Natural killer cell (primary cell): Measurements from ENCODE around the gene TUBB1. TPM values are rescaled to one million over a fixed set of nuclear protein-coding genes. Genes with fewer than 3 reads are reported as not detected.

ENCODE experiments used
- ATAC-seq, 3 donors: fragments of 150-1000 bp in 2 of 3; fragments of 200-7000 bp in 1 of 3; cut with Tn5 transposase; 1 replicate in 1 of 3; 2 replicates in 2 of 3; pipeline ENCODE4 v1.10.0; 2021; ENCODE audit warnings: mild to moderate bottlenecking in 2 of 3, moderate library complexity in 2 of 3
- DNase-seq, 2 donors: peaks; one replicate each; pipeline versions ENCODE4 v3.0.0 to v3.0.0-alpha.2; 2013 to 2021; ENCODE audit warnings: mixed read lengths in 1 of 2
- H3K27ac ChIP-seq: one replicate; pipeline ENCODE4 v1.5.1; 2013; ENCODE audit warnings: mild to moderate bottlenecking, low read length
- H3K27me3 ChIP-seq: one replicate; pipeline ENCODE4 v1.6.1; 2013; ENCODE audit warnings: low read length; ENCODE audit not compliant: control insufficient read depth, insufficient read depth
- H3K36me3 ChIP-seq: one replicate; pipeline ENCODE4 v1.6.1; 2013; ENCODE audit warnings: low read length; ENCODE audit not compliant: control insufficient read depth, insufficient read depth
- H3K4me1 ChIP-seq: one replicate; pipeline ENCODE4 v1.6.1; 2013; ENCODE audit warnings: low read length; ENCODE audit not compliant: control insufficient read depth, insufficient read depth
- H3K4me3 ChIP-seq: one replicate; pipeline ENCODE4 v1.5.1; 2013; ENCODE audit warnings: low read length
- H3K9me3 ChIP-seq: one replicate; pipeline ENCODE4 v1.6.1; 2013; ENCODE audit warnings: low read length; ENCODE audit not compliant: control insufficient read depth, insufficient read depth
- H3K27ac Mint-ChIP-seq, 2 donors: one replicate each; pipeline ENCODE4 v1.8.0; 2022; ENCODE audit warnings: mild to moderate bottlenecking in 2 of 2, mixed read lengths in 2 of 2, moderate library complexity in 1 of 2
- H3K27me3 Mint-ChIP-seq, 2 donors: one replicate each; pipeline ENCODE4 v1.8.0; 2022; ENCODE audit warnings: low read depth in 2 of 2, mixed read lengths in 2 of 2
- H3K36me3 Mint-ChIP-seq: one replicate; pipeline ENCODE4 v1.8.0; 2022; ENCODE audit warnings: mixed read lengths
- H3K4me1 Mint-ChIP-seq, 2 donors: one replicate each; pipeline ENCODE4 v1.8.0; 2022; ENCODE audit warnings: mixed read lengths in 2 of 2
- H3K4me3 Mint-ChIP-seq: one replicate; pipeline ENCODE4 v1.8.0; 2022; ENCODE audit warnings: mild to moderate bottlenecking, moderate library complexity, mixed read lengths
- H3K9me3 Mint-ChIP-seq, 2 donors: one replicate each; pipeline ENCODE4 v1.8.0; 2022; ENCODE audit warnings: mixed read lengths in 2 of 2
- CTCF ChIP-seq: fragments of 200-600 bp; IDR thresholded peaks from one replicate; pipeline ENCODE4 v1.8.0; 2022; ENCODE audit warnings: antibody characterized with exemption
- WGBS: methylation state at CpG from one replicate; pipeline ENCODE4 v1.1.7; 2013; ENCODE audit warnings: missing lambda C conversion rate; ENCODE audit not compliant: insufficient coverage; 5-methylcytosine and 5-hydroxymethylcytosine counted together
- intact Hi-C: fragments of 100-400 bp; cut with micrococcal nuclease; formaldehyde crosslinking; loops from one replicate; pipeline ENCODE4 v1.14.2; 2022
- total RNA-seq, 4 donors: library from RNA; stranded (reverse); fragments of 120-200 nt in 1 of 4; gene quantifications; one replicate each; pipeline versions ENCODE4 v1.2.3 to v1.2.4, GENCODE V29; 2013 to 2022

Gene TUBB1
- total RNA-seq, 3 donors from 2014 or later (not counting 1 experiment from before 2014, with no cell fraction given), result 4.3 to 46.9 (median 18.8) TPM

- Histone ChIP-seq H3K27ac (no peak overlapping the region), H3K9me3 (no peaks in the 10 kb centered on the region), H3K4me3 (no peak overlapping the region), H3K27me3 (no peaks in the 10 kb centered on the region), H3K4me1 (peaks cover 21% of the 10 kb centered on the region), H3K36me3 (peaks cover 61% of the 10 kb centered on the region)
- Mint-ChIP-seq H3K9me3 (no peaks in the 10 kb centered on the region), H3K4me1 (peaks cover 64 to 70% of the 10 kb centered on the region in 2 donors), H3K36me3 (peaks cover 28% of the 10 kb centered on the region), H3K27ac (peak overlapping the region in 1 of 2 donors; percentile 21), H3K27me3 (no peaks in the 10 kb centered on the region), H3K4me3 (peak overlapping the region; percentile 40)
- DNase-seq (no peak), ATAC-seq (no peak)
- WGBS, result 72% methylated on average over 2 of the region's 2 CpGs
- no peak for TF ChIP-seq CTCF
- intact Hi-C loops, result no loop called here
Observed at GRCh38 chr20:59028812-59029211, 9.6 kb downstream of the TUBB1 start.

GRCh38 chr20:59030911-59031563, 11.8 kb downstream of the TUBB1 start:
- Mint-ChIP-seq H3K4me3 (peak overlapping the region; percentile 95), H3K27me3 (no peaks in the 10 kb centered on the region), H3K36me3 (peaks cover 30% of the 10 kb centered on the region), H3K4me1 (peaks cover 55% of the 10 kb centered on the region in 2 donors), H3K27ac (peak overlapping the region; percentile 91 to 93), H3K9me3 (no peaks in the 10 kb centered on the region)
- H3K9me3 ChIP-seq, result no peaks in the 10 kb centered on the region
- no peaks in the 10 kb centered on the region for H3K27me3 ChIP-seq
- peak overlapping the region; percentile 81 for H3K4me3 ChIP-seq
- ATAC-seq (no peak), DNase-seq (no peak)
- H3K4me1 ChIP-seq, result peaks cover 21% of the 10 kb centered on the region
- 73% methylated on average over 6 of the region's 7 CpGs for WGBS
- TF ChIP-seq CTCF, result no peak
- peak overlapping the region; percentile 85 for H3K27ac ChIP-seq
- peaks cover 61% of the 10 kb centered on the region for H3K36me3 ChIP-seq
- intact Hi-C loops, result loop anchor here (1.0 kb wide), 1 partner anchor 49 kb away; no protein-coding TSS in a partner anchor

- ATAC-seq, result no peak
Observed at GRCh38 chr20:59031564-59032022, 12.4 kb downstream of the TUBB1 start.

More at GRCh38 chr20:59031564-59032022, 12.4 kb downstream of the TUBB1 start:
- H3K9me3 Mint-ChIP-seq, result no peaks in the 10 kb centered on the region
- peak overlapping the region; percentile 91 to 93 for H3K27ac Mint-ChIP-seq
- Histone ChIP-seq H3K9me3 (no peaks in the 10 kb centered on the region), H3K36me3 (peaks cover 61% of the 10 kb centered on the region), H3K27me3 (no peaks in the 10 kb centered on the region), H3K4me3 (peak overlapping the region; percentile 81), H3K27ac (peak overlapping the region; percentile 85), H3K4me1 (peaks cover 21% of the 10 kb centered on the region)
- TF ChIP-seq CTCF, result no peak
- H3K4me3 Mint-ChIP-seq, result peak overlapping the region; percentile 95
- DNase-seq, result peak in 1 of 2 donors; percentile 53
- H3K36me3 Mint-ChIP-seq, result peaks cover 35% of the 10 kb centered on the region
- 15% methylated on average over 13 of the region's 13 CpGs for WGBS
- intact Hi-C loops, result loop anchor here (1.0 kb wide), 3 partner anchors 11 to 123 kb away; partner anchors contain the start of gene PRELID3B
- H3K27me3 Mint-ChIP-seq, result no peaks in the 10 kb centered on the region
- peaks cover 50% of the 10 kb centered on the region in 2 donors for H3K4me1 Mint-ChIP-seq
